GM04504 (cell line): ENCODE measurements around the gene CETN1.

ENCODE experiments used
- DNase-seq: peaks from one replicate; pipeline ENCODE4 v3.0.0-alpha.2; 2012; ENCODE audit warnings: low read depth

Gene CETN1

GRCh38 chr18:576924-577323 lies 3.3 kb upstream of the CETN1 start:
- DNase-seq: no peak

GRCh38 chr18:577643-578375 lies 2.4 kb upstream of the CETN1 start:
- DNase-seq: no peak

GRCh38 chr18:579238-579637 lies 942 bp upstream of the CETN1 start:
- DNase-seq: no peak

- no peak for DNase-seq
Measured at GRCh38 chr18:581096-581495, 916 bp downstream of the CETN1 start.

GRCh38 chr18:582465-582864 lies 2.3 kb downstream of the CETN1 start:
- DNase-seq: no peak

- no peak for DNase-seq
Measured at GRCh38 chr18:595068-595467, 14.9 kb downstream of the CETN1 start.

GRCh38 chr18:595571-595970 lies 15.4 kb downstream of the CETN1 start:
- DNase-seq: no peak

- no peak for DNase-seq
Measured at GRCh38 chr18:596288-596881, 16.2 kb downstream of the CETN1 start.

GRCh38 chr18:598124-598589 lies 18.0 kb downstream of the CETN1 start:
- no peak for DNase-seq

GRCh38 chr18:600107-600506 lies 19.9 kb downstream of the CETN1 start:
- no peak for DNase-seq

- no peak for DNase-seq
Measured at GRCh38 chr18:604771-605170, 24.6 kb downstream of the CETN1 start.

- DNase-seq: no peak
Measured at GRCh38 chr18:607930-608329, 27.8 kb downstream of the CETN1 start.

GRCh38 chr18:610214-610928 lies 30.2 kb downstream of the CETN1 start:
- no peak for DNase-seq

- DNase-seq: no peak
Measured at GRCh38 chr18:612156-612555, 32.0 kb downstream of the CETN1 start.

GRCh38 chr18:614193-614592 lies 34.0 kb downstream of the CETN1 start:
- no peak for DNase-seq

- no peak for DNase-seq
Measured at GRCh38 chr18:615092-615521, 34.9 kb downstream of the CETN1 start.

GRCh38 chr18:615773-616172 lies 35.6 kb downstream of the CETN1 start:
- no peak for DNase-seq

- DNase-seq: no peak
Measured at GRCh38 chr18:616380-616995, 36.3 kb downstream of the CETN1 start.

GRCh38 chr18:617970-618504 lies 37.9 kb downstream of the CETN1 start:
- no peak for DNase-seq

GRCh38 chr18:618618-619017 lies 38.4 kb downstream of the CETN1 start:
- no peak for DNase-seq

GRCh38 chr18:621291-622043 lies 41.3 kb downstream of the CETN1 start:
- peak; percentile 47 for DNase-seq

- DNase-seq: no peak
Measured at GRCh38 chr18:622289-622688, 42.1 kb downstream of the CETN1 start.
